ENCODE data around the gene BCL11A. TPM values are rescaled to one million over a fixed set of nuclear protein-coding genes. Genes with fewer than 3 reads are reported as not detected.

Gene BCL11A
- total RNA-seq, 2 experiments from 2014 or later = not detected

DNA sequence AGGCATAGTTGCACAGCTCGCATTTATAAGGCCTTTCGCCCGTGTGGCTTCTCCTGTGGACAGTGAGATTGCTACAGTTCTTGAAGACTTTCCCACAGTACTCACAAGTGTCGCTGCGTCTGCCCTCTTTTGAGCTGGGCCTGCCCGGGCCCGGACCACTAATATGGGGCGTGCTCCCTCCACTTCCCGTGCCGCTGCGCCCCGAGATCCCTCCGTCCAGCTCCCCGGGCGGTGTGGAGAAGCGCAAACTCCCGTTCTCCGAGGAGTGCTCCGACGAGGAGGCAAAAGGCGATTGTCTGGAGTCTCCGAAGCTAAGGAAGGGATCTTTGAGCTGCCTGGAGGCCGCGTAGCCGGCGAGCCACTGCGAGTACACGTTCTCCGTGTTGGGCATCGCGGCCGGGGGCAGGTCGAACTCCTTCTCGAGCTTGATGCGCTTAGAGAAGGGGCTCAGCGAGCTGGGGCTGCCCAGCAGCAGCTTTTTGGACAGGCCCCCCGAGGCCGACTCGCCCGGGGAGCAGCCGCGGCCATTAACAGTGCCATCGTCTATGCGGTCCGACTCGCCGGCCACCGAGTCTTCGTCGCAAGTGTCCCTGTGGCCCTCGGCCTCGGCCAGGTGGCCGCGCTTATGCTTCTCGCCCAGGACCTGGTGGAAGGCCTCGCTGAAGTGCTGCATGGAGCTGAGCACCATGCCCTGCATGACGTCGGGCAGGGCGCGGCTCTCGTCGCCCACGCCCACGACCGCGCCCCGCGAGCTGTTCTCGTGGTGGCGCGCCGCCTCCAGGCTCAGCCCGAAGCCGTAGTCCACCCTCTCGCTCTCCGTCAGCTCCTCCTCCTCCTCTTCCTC lies 92.7 kb downstream of the BCL11A start:
- peaks cover 6% of the 10 kb centered on the region for H3K27me3 Mint-ChIP-seq
- POLR2A ChIA-PET = no interaction called here
- CTCF ChIA-PET = no interaction called here
- H3K4me3 Mint-ChIP-seq = no peak overlapping the region
- H3K27ac Mint-ChIP-seq = no peak overlapping the region
- DNase-seq = no peak
- H3K36me3 Mint-ChIP-seq (ENCODE audit: low read depth) = no peaks in the 10 kb centered on the region
- H3K4me1 Mint-ChIP-seq = no peaks in the 10 kb centered on the region
- no peaks in the 10 kb centered on the region for H3K9me3 Mint-ChIP-seq

DNA sequence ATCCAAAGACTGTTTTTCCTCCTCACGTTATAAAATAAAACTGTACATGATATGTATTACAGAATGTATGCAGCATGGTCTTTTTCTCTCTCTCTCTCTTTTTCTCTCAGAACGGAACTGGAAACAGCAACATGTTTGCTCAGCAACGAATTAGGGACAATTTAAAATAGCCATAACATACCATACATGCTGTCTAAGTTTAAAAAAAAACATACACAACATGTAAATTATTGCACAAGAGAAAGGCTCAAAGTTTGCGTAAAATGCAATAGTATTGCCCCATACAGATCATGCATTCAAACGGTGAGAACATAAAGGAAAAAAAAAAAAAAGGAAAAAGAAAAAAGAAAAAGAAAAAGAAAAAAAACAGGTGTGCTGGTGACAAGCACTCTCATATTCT lies 93.6 kb downstream of the BCL11A start:
- H3K4me3 Mint-ChIP-seq = no peak overlapping the region
- no peak overlapping the region for H3K27ac Mint-ChIP-seq
- POLR2A ChIA-PET = no interaction called here
- H3K4me1 Mint-ChIP-seq = no peaks in the 10 kb centered on the region
- DNase-seq = no peak
- H3K9me3 Mint-ChIP-seq = no peaks in the 10 kb centered on the region
- peaks cover 7% of the 10 kb centered on the region for H3K27me3 Mint-ChIP-seq
- no peaks in the 10 kb centered on the region for H3K36me3 Mint-ChIP-seq (ENCODE audit: low read depth)
- CTCF ChIA-PET = no interaction called here

DNA sequence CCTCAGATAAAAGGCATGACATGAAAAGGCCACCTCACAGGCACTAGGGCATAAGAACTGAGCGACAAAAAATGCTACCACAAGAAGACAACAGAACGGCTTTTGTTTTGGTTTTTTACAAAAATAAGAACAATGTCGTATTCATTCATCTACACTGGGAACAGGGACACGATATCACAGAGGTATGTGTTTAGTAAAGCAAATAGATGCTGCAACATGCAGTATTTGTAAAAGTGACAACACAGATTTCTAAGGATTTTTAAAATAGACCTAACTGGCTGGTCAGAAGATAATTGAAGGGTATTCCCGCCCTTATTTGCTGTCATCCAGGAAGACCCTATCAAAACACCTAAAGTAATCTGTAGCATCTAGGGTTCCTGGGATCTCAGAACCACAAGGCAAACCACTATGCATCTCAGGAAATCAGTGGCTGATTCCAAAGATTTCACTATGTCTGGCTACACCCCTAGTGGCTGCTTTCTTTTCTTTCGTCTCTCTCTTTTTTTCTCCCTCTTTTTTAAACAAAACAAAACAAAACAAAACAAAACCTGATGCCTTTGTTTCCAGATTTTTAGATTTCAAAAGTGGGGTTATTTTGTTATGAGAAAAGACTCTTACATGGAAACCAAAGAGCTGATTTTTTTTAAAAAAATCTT lies 97.2 kb downstream of the BCL11A start:
- Mint-ChIP-seq H3K27me3 (peaks cover 4% of the 10 kb centered on the region), H3K27ac (no peak overlapping the region), H3K36me3 (ENCODE audit: low read depth) (no peaks in the 10 kb centered on the region), H3K4me1 (no peaks in the 10 kb centered on the region), H3K4me3 (no peak overlapping the region), H3K9me3 (no peaks in the 10 kb centered on the region)
- ChIA-PET POLR2A (no interaction called here), CTCF (no interaction called here)
- no peak for DNase-seq

DNA sequence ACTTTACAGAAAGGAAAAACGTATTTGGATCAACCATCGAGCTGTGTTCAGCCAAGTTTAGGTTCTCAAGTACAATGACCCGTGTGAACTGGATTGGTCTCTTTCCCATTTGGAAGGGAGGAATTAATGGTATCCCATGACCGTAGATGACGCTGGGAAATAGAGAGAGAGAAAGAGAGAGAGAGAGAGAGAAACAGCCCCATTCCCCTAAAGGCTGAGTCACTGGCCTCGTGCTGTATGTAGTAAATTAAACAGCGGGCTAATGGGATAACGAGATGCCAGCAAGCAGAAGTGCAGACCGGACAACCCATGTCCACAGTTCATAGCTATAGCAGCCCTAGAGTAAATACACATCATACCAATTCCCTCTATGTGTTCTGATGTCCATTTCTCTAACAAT lies 99.6 kb downstream of the BCL11A start:
- Mint-ChIP-seq H3K4me1 (no peaks in the 10 kb centered on the region), H3K27me3 (peaks cover 4% of the 10 kb centered on the region), H3K9me3 (no peaks in the 10 kb centered on the region), H3K36me3 (ENCODE audit: low read depth) (no peaks in the 10 kb centered on the region), H3K27ac (no peak overlapping the region), H3K4me3 (no peak overlapping the region)
- DNase-seq = no peak
- ChIA-PET POLR2A (no interaction called here), CTCF (no interaction called here)

DNA sequence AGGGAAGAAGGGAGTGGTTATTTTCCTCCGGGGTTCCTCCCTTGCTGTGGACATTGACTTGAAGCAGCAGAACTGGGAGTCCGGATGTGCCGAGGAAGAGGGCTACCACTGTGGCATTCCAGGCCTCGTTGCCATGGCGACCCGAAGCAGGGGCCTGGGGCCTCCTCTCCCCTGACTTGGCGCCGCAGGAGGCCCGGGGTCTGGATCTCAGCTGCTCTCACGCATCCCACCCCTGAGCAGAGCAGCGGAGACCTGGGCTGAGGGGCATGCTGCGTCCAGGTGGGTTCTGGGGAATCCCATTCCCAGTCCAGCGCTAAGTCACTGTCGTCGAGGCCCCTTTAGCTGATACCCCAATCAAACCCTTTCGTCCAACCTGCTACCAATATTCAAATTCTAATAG lies 100.2 kb downstream of the BCL11A start:
- H3K4me3 Mint-ChIP-seq = no peak overlapping the region
- H3K27ac Mint-ChIP-seq = no peak overlapping the region
- CTCF ChIA-PET = no interaction called here
- no peaks in the 10 kb centered on the region for H3K36me3 Mint-ChIP-seq (ENCODE audit: low read depth)
- POLR2A ChIA-PET = no interaction called here
- no peaks in the 10 kb centered on the region for H3K9me3 Mint-ChIP-seq
- no peak for DNase-seq
- peaks cover 4% of the 10 kb centered on the region for H3K27me3 Mint-ChIP-seq
- H3K4me1 Mint-ChIP-seq = no peaks in the 10 kb centered on the region

DNA sequence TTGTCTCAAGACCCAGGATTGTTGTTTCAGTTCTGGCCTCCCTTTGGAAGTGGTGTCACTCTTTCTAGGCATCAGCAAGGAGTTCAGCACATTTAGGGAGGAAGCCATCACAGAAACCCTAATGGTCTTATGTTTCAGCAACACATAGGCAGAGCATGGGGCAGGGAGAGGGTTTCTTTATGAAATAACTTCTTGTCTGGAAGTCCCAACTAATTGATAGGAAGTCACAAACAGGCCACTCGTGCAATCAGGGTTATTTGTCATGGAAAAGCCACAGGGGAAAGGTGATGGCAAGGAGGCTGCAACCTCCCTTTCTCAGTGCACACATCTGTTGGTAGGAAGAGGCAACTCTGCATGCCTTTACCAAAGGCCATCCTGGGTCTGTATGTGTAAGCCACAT lies 103.0 kb downstream of the BCL11A start:
- H3K9me3 Mint-ChIP-seq = no peaks in the 10 kb centered on the region
- H3K36me3 Mint-ChIP-seq (ENCODE audit: low read depth) = no peaks in the 10 kb centered on the region
- ChIA-PET CTCF (no interaction called here), POLR2A (no interaction called here)
- DNase-seq = no peak
- H3K4me3 Mint-ChIP-seq = no peak overlapping the region
- H3K27ac Mint-ChIP-seq = no peak overlapping the region
- H3K27me3 Mint-ChIP-seq = peaks cover 3% of the 10 kb centered on the region
- H3K4me1 Mint-ChIP-seq = no peaks in the 10 kb centered on the region

DNA sequence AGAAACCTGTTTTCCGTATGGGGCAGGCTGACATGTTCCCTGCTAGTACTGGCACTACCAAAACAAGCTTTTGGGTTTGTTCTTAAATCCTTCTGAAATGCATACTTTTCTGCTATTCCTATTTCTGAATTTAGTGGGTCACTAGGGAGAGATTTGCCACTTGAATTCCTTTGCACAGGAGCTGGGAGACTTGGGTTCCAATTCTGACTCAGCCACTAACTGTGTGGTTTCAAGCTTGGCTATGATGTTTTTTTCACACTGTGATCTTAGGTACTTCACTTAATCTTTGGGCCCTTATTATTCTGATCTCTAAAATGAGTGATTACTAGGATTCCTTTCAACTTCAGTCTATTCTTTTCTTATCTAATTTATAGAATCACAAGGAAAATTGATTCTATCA lies 105.5 kb downstream of the BCL11A start:
- Mint-ChIP-seq H3K27ac (no peak overlapping the region), H3K4me3 (no peak overlapping the region), H3K9me3 (no peaks in the 10 kb centered on the region), H3K27me3 (peaks cover 3% of the 10 kb centered on the region), H3K36me3 (ENCODE audit: low read depth) (no peaks in the 10 kb centered on the region), H3K4me1 (no peaks in the 10 kb centered on the region)
- ChIA-PET POLR2A (no interaction called here), CTCF (no interaction called here)
- DNase-seq = no peak

DNA sequence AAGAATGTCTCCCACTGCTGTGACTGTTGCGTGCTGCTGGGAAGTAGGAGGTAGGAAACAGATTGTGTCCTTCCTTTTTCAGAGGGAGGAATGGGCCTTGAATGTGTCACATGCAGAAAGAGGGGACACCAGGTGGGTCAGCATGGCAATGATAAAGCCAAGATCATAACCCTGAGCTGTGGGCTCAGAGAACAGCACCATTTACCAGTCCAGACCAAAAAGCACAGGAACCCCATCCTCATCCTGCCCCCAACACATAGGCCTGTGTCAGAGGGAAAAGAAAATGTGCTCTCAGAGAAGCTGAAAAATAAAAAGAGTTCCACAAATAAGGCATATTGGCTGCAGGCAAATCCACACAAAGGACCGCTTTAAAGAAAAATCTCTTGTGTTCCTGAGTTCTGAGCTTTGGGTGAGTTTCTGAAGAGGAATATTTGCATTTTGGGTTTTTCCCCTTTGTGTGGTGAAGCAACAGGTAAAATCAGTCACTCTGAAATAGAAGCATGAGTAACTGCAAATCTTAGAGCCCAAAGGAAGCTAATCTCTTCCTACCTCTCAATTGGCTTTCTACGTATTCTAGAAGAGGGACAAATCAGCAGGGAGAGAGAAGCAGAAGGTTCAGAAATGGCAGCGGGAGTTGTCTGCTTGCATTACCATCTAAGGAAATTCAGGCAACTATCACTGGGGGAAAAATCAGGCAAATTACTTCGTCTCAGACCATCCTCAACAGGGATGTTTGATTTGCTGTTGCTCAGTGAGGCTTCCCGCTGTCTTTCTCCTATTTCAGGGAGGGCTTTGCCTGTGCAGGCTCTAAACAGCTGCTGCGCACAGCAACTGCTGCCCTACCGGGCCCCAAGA lies 106.8 kb downstream of the BCL11A start:
- ChIA-PET CTCF (no interaction called here), POLR2A (no interaction called here)
- Mint-ChIP-seq H3K27me3 (peaks cover 3% of the 10 kb centered on the region), H3K27ac (no peak overlapping the region), H3K4me1 (no peaks in the 10 kb centered on the region), H3K36me3 (ENCODE audit: low read depth) (no peaks in the 10 kb centered on the region), H3K4me3 (no peak overlapping the region), H3K9me3 (no peaks in the 10 kb centered on the region)
- DNase-seq = no peak

DNA sequence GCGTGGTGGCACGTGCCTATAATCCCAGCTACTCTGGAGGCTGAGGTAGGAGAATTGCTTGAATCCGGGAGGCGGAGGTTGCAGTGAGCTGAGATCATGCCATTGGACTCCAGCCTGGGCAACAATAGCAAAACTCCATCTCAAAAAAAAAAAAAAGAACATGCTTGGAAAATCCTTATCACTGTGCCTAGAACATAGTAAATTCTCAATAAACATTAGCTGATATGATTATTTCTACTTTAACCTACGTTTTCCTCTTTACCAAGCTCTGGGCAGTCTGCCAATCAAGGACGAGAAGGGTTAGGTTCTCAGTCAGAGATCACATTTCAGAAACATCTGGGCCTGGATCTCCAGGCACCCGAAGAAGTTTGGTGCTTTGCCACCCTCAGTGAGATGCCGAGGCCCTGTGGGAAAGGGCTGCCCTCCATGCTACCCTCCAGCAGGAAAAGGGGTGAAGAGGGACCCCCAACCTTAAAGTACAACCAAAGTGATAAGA lies 107.7 kb downstream of the BCL11A start:
- CTCF ChIA-PET = no interaction called here

DNA sequence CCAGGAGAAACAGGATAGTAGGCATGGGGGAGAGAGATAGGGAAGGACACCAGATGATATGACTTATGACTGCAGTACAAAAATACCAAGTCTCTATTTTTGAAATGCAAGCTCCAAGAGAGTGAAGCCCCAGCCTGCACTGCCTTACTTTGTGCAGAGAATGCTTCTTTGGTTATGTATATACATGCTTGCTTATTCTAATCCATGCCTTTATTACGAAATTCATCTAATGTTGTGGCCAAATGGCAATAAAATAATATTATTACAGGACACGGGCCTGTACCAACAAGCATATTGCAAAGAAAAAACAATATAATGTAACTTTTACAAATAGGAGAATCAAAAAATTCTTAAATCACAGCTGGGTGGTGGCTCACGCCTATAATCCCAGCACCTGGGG lies 110.8 kb downstream of the BCL11A start:
- H3K36me3 Mint-ChIP-seq (ENCODE audit: low read depth) = no peaks in the 10 kb centered on the region
- CTCF ChIA-PET = no interaction called here

More for the DNA sequence above, 107.7 kb downstream of the BCL11A start:
- Mint-ChIP-seq H3K27ac (no peak overlapping the region), H3K9me3 (no peaks in the 10 kb centered on the region), H3K4me1 (no peaks in the 10 kb centered on the region), H3K27me3 (peaks cover 3% of the 10 kb centered on the region), H3K4me3 (no peak overlapping the region), H3K36me3 (ENCODE audit: low read depth) (no peaks in the 10 kb centered on the region)
- DNase-seq = no peak
- POLR2A ChIA-PET = no interaction called here

DNA sequence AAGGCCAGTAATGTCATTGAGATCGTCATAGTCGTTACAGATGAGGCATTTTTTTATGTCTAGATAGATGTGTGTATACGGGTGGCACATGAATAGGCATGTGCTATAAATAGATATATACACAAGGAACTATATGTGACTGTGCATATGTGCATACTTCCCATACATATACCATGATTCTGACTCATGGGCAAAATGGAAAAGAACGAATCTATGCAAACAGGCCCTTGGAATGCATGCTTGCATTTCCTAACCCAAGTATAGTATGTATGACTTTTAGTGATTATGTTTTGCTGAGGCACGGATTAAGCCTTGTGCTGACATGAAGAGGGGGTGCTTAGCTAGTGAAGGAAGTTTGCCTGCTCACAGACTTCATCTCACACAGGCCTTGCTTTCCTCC lies 111.7 kb downstream of the BCL11A start:
- Mint-ChIP-seq H3K4me1 (no peaks in the 10 kb centered on the region), H3K9me3 (no peaks in the 10 kb centered on the region), H3K27ac (no peak overlapping the region), H3K27me3 (peaks cover 3% of the 10 kb centered on the region), H3K4me3 (no peak overlapping the region), H3K36me3 (ENCODE audit: low read depth) (no peaks in the 10 kb centered on the region)
- ChIA-PET CTCF (no interaction called here), POLR2A (no interaction called here)
- DNase-seq = no peak

More for the DNA sequence above, 110.8 kb downstream of the BCL11A start:
- DNase-seq = no peak
- Mint-ChIP-seq H3K9me3 (no peaks in the 10 kb centered on the region), H3K27me3 (peaks cover 3% of the 10 kb centered on the region), H3K27ac (no peak overlapping the region), H3K4me1 (no peaks in the 10 kb centered on the region), H3K4me3 (no peak overlapping the region)
- POLR2A ChIA-PET = no interaction called here

DNA sequence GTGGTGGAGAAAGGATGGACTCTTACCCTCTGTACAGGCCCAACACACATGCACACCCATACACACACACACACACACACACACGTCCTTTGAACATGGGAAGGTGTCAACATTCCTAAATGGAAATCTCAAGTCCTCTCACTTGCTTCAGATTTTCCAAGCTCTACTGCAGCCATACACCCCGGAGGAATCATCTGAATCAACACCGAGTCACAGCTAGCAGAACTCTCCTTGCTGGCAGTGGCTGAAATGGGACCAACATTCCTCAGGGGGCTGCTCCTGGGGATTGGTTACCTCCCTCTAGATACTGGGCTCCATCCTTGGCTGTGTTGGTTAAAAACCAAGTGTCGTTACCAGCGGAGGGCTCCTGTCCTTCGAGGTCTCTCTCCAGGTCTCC lies 112.7 kb downstream of the BCL11A start:
- Mint-ChIP-seq H3K9me3 (no peaks in the 10 kb centered on the region), H3K27ac (no peak overlapping the region), H3K4me3 (no peak overlapping the region), H3K27me3 (no peaks in the 10 kb centered on the region), H3K4me1 (no peaks in the 10 kb centered on the region), H3K36me3 (ENCODE audit: low read depth) (no peaks in the 10 kb centered on the region)
- POLR2A ChIA-PET = no interaction called here
- CTCF ChIA-PET = no interaction called here
- DNase-seq = no peak

DNA sequence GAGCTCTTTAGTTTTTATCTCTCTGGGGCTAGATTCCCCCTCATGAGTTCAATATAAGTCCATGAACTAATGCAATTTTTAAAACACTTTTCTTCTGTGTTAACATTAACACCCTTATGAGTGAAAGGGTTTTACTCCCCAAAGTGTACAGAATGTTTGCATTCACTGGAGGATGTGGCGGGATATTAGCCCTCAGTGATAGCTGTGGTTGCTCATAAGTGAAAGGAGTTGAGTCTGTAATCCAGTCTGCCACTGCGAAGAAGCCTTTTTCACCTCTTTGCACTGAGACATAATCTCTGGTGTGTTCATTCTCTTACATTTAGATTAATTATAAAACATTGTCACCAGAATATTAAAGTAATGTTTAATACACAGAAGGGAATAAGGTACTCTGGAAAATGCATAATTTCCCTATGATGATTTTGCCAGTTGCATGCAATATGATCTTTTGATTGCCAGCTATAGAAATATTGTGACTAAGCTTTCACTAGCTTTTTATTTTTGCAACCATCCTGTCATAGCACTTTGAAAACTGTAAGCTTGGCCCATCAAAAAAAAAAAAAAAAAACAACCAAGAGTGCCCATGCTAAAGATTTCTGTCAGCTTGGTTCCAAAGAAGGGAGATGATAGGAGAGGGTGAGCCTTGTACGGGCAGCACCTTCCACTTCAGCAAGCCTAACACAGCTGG lies 113.2 kb downstream of the BCL11A start:
- Mint-ChIP-seq H3K36me3 (ENCODE audit: low read depth) (no peaks in the 10 kb centered on the region), H3K4me3 (no peak overlapping the region), H3K27me3 (no peaks in the 10 kb centered on the region), H3K27ac (no peak overlapping the region), H3K4me1 (no peaks in the 10 kb centered on the region), H3K9me3 (no peaks in the 10 kb centered on the region)
- ChIA-PET CTCF (no interaction called here), POLR2A (no interaction called here)
- no peak for DNase-seq
